Right hindlimb (tissue), 1 donor: ENCODE data around the gene DMXL2.

Source experiments
- DNase-seq: peaks from one replicate; pipeline ENCODE4 v3.0.0-alpha.2; 2018

DMXL2 gene

GRCh38 chr15:51403946-51404695, 218.4 kb downstream of the DMXL2 start:
- no peak for DNase-seq

GRCh38 chr15:51403072-51403878, 219.3 kb downstream of the DMXL2 start:
- DNase-seq = no peak

- DNase-seq = no peak
Measured at GRCh38 chr15:51401872-51402517, 220.6 kb downstream of the DMXL2 start.

GRCh38 chr15:51401051-51401780, 221.4 kb downstream of the DMXL2 start:
- no peak for DNase-seq

- DNase-seq = no peak
Measured at GRCh38 chr15:51398626-51399025, 223.9 kb downstream of the DMXL2 start.
